IMR-90 (cell line): Measurements from ENCODE around the gene DPEP3. TPM values are rescaled to one million over a fixed set of nuclear protein-coding genes. Genes with fewer than 3 reads are reported as not detected.

Experiments
- ATAC-seq: fragments of 200-7000 bp; cut with Tn5 transposase; 2 replicates; pipeline ENCODE4 v1.9.1; 2020; ENCODE audit warnings: low read depth, mild to moderate bottlenecking, moderate library complexity
- BruUV-seq: library from RNA; stranded (reverse); fragments of 400-500 nt; replicated peaks from 2 replicates; lab custom pipeline; 2021; lab: Mats Ljungman, UMichigan
- CTCF ChIA-PET: fragments of 300-600 bp; formaldehyde crosslinking; extraction: SDS; loops from one replicate; lab custom pipeline; 2021; ENCODE audit warnings: antibody characterized with exemption; lab: Yijun Ruan, JAX
- POLR2A ChIA-PET: fragments of 300-600 bp; sonication (Branson Sonifier 250); formaldehyde crosslinking; loops from one replicate; lab custom pipeline; 2022; ENCODE audit warnings: antibody characterized with exemption; ENCODE audit not compliant: unreplicated experiment; lab: Charles Lee
- DNase-seq: peaks from one replicate; pipeline ENCODE4 v3.0.0; 2013
- H2AFZ ChIP-seq: replicated peaks from 2 replicates; pipeline ENCODE3; 2013; ENCODE audit warnings: low read length, mild to moderate bottlenecking; ENCODE audit not compliant: poor library complexity
- H2AK5ac ChIP-seq: 2 replicates; pipeline ENCODE4 v1.6.1; 2013; ENCODE audit warnings: low read depth, low read length, inconsistent platforms
- H2AK9ac ChIP-seq: replicated peaks from 2 replicates; pipeline ENCODE3; 2013; ENCODE audit warnings: mild to moderate bottlenecking, low read depth, low read length, moderate library complexity; ENCODE audit not compliant: poor library complexity
- H2BK120ac ChIP-seq: 2 replicates; pipeline ENCODE4 v1.6.1; 2013; ENCODE audit warnings: low read depth, low read length, inconsistent platforms
- H2BK15ac ChIP-seq: 3 replicates; pipeline ENCODE4 v1.6.1; 2013; ENCODE audit warnings: low read depth, low read length, inconsistent platforms
- H2BK20ac ChIP-seq: 2 replicates; pipeline ENCODE4 v1.6.1; 2013; ENCODE audit warnings: low read depth, mild to moderate bottlenecking, inconsistent platforms, low read length, moderate library complexity
- H2BK5ac ChIP-seq: 2 replicates; pipeline ENCODE4 v1.6.1; 2013; ENCODE audit warnings: mild to moderate bottlenecking, low read depth, low read length, inconsistent platforms; ENCODE audit not compliant: poor library complexity, severe bottlenecking
- H3K14ac ChIP-seq: replicated peaks from 2 replicates; pipeline ENCODE4 v1.6.1; 2013; ENCODE audit warnings: low read depth, low read length, inconsistent platforms
- H3K18ac ChIP-seq: 2 replicates; pipeline ENCODE4 v1.6.1; 2013; ENCODE audit warnings: low read depth, low read length, control low read depth
- H3K23ac ChIP-seq: 2 replicates; pipeline ENCODE4 v1.6.1; 2013; ENCODE audit warnings: low read depth, low read length, inconsistent platforms
- H3K27ac ChIP-seq: 2 replicates; pipeline ENCODE4 v1.5.1; 2013; ENCODE audit warnings: mild to moderate bottlenecking, control low read depth, low read length; ENCODE audit not compliant: insufficient read depth
- H3K27me3 ChIP-seq: 2 replicates; pipeline ENCODE4 v1.6.1; 2013; ENCODE audit warnings: low read length; ENCODE audit not compliant: control insufficient read depth, insufficient read depth
- H3K36me3 ChIP-seq: 2 replicates; pipeline ENCODE4 v1.6.1; 2013; ENCODE audit warnings: low read length, mixed read lengths; ENCODE audit not compliant: control insufficient read depth, insufficient read depth
- H3K4ac ChIP-seq: 2 replicates; pipeline ENCODE4 v1.6.1; 2013; ENCODE audit warnings: low read depth, low read length, inconsistent platforms
- H3K4me1 ChIP-seq: 2 replicates; pipeline ENCODE4 v1.6.1; 2013; ENCODE audit warnings: low read length, mixed read lengths; ENCODE audit not compliant: control insufficient read depth, insufficient read depth
- H3K4me2 ChIP-seq: 2 replicates; pipeline ENCODE4 v1.6.1; 2013; ENCODE audit warnings: low read depth, mild to moderate bottlenecking, control low read depth, low read length, moderate library complexity
- H3K4me3 ChIP-seq: 2 replicates; pipeline ENCODE4 v1.5.1; 2013; ENCODE audit warnings: low read depth, mild to moderate bottlenecking, control low read depth, low read length, moderate library complexity; ENCODE audit not compliant: insufficient read depth
- H3K56ac ChIP-seq: 2 replicates; pipeline ENCODE4 v1.6.1; 2013; ENCODE audit warnings: low read length, inconsistent platforms; ENCODE audit not compliant: insufficient read depth; ENCODE audit errors: extremely low read depth
- H3K79me1 ChIP-seq, 2 experiments: 2 replicates each; pipeline ENCODE4 v1.6.1; 2013; ENCODE audit warnings: low read length in 2 of 2, inconsistent platforms in 1 of 2, low read depth in 1 of 2
- H3K9ac ChIP-seq: 2 replicates; pipeline ENCODE4 v1.6.1; 2013; ENCODE audit warnings: low read depth, low read length, control low read depth
- H3K9me1 ChIP-seq: 2 replicates; pipeline ENCODE4 v1.6.1; 2013; ENCODE audit warnings: low read length, inconsistent platforms; ENCODE audit not compliant: insufficient read depth
- H3K9me3 ChIP-seq: 2 replicates; pipeline ENCODE4 v1.6.1; 2013; ENCODE audit warnings: low read length; ENCODE audit not compliant: control insufficient read depth, insufficient read depth
- H4K20me1 ChIP-seq: 2 replicates; pipeline ENCODE4 v1.6.1; 2013; ENCODE audit warnings: low read length, inconsistent platforms; ENCODE audit not compliant: insufficient read depth
- H4K5ac ChIP-seq: 2 replicates; pipeline ENCODE4 v1.6.1; 2013; ENCODE audit warnings: mild to moderate bottlenecking, low read depth, low read length, control low read depth
- H4K8ac ChIP-seq, 2 experiments: 2 replicates each; pipeline ENCODE4 v1.6.1; 2013; ENCODE audit warnings: low read depth in 2 of 2, low read length in 2 of 2, control low read depth in 1 of 2, inconsistent platforms in 1 of 2
- H4K91ac ChIP-seq: 2 replicates; pipeline ENCODE4 v1.6.1; 2013; ENCODE audit warnings: low read depth, low read length, inconsistent platforms; ENCODE audit not compliant: insufficient read depth
- BHLHE40 ChIP-seq: fragments of 150-350 bp; IDR thresholded peaks from 2 replicates; pipeline ENCODE4 v1.6.1; 2016; ENCODE audit warnings: mild to moderate bottlenecking, low read depth, low read length
- CEBPB ChIP-seq: IDR thresholded peaks from 2 replicates; pipeline ENCODE4 v1.6.1; 2012; ENCODE audit warnings: low read depth, low read length, improper control_type of control experiment
- CHD1 ChIP-seq: IDR thresholded peaks from 2 replicates; pipeline ENCODE4 v1.6.1; 2012; ENCODE audit warnings: low read depth, low read length, improper control_type of control experiment
- ELK1 ChIP-seq: fragments of 150-350 bp; IDR thresholded peaks from 2 replicates; pipeline ENCODE4 v1.6.1; 2016; ENCODE audit warnings: low read depth, mild to moderate bottlenecking, low read length, moderate library complexity, borderline replicate concordance
- FOS ChIP-seq: fragments of 150-350 bp; IDR thresholded peaks from 2 replicates; pipeline ENCODE4 v1.6.1; 2016; ENCODE audit warnings: low read depth, low read length
- MAZ ChIP-seq: IDR thresholded peaks from 2 replicates; pipeline ENCODE4 v1.6.1; 2012; ENCODE audit warnings: low read depth, mild to moderate bottlenecking, low read length, improper control_type of control experiment, moderate library complexity, borderline replicate concordance
- NFE2L2 ChIP-seq: fragments of 150-350 bp; IDR thresholded peaks from 2 replicates; pipeline ENCODE4 v1.6.1; 2016; ENCODE audit warnings: low read depth, mild to moderate bottlenecking, low read length
- POLR2A ChIP-seq: IDR thresholded peaks from 2 replicates; pipeline ENCODE4 v1.6.1; 2012; ENCODE audit warnings: mild to moderate bottlenecking, low read depth, low read length
- RAD21 ChIP-seq: IDR thresholded peaks from 2 replicates; pipeline ENCODE4 v1.6.1; 2012; ENCODE audit warnings: low read length, improper control_type of control experiment
- RCOR1 ChIP-seq: IDR thresholded peaks from 2 replicates; pipeline ENCODE4 v1.6.1; 2012; ENCODE audit warnings: mild to moderate bottlenecking, low read length, improper control_type of control experiment; ENCODE audit not compliant: insufficient replicate concordance
- USF2 ChIP-seq: fragments of 150-350 bp; IDR thresholded peaks from 2 replicates; pipeline ENCODE4 v1.6.1; 2017; ENCODE audit warnings: mild to moderate bottlenecking, antibody characterized with exemption, low read length, low read depth
- WGBS, 2 experiments: methylation state at CpG; one replicate each; pipeline versions ENCODE4 v1.1.5 to v1.1.7; 2013; ENCODE audit warnings: missing lambda C conversion rate in 2 of 2; ENCODE audit not compliant: insufficient read length in 1 of 2; ENCODE audit errors: extremely low coverage in 2 of 2; 5-methylcytosine and 5-hydroxymethylcytosine counted together
- dilution Hi-C: fragments of 300-500 bp; cut with HindIII; formaldehyde crosslinking; loops from one replicate; pipeline ENCODE4 v1.14.3; 2018; ENCODE audit warnings: low sequenced_read_pairs; ENCODE audit not compliant: unreplicated experiment
- in situ Hi-C: fragments of 300-500 bp; cut with MboI; formaldehyde crosslinking; loops from 3 replicates; pipeline ENCODE4 v1.14.3; 2019; ENCODE audit warnings: low sequenced_read_pairs, inconsistent platforms, mixed read lengths
- intact Hi-C: fragments of 100-400 bp; cut with micrococcal nuclease; formaldehyde crosslinking; loops from 2 replicates; pipeline ENCODE4 v1.10.0; 2022
- polyA plus RNA-seq, 3 experiments: library from polyadenylated mRNA; depleted of rRNA; stranded (reverse); fragments of >200 nt; gene quantifications; 2 replicates each; pipeline ENCODE4 v1.2.3, GENCODE V29; 2012; ENCODE audit warnings: low replicate concordance in 1 of 3
- total RNA-seq: library from RNA; depleted of rRNA; stranded (reverse); fragments of >200 nt; gene quantifications from 2 replicates; pipeline ENCODE4 v1.2.3, GENCODE V29; 2012
- TF ChIP-seq, protein P1 (sequence below): conservative IDR thresholded peaks from 2 replicates; pipeline ENCODE4 v1.5.1; 2012; ENCODE audit warnings: mild to moderate bottlenecking, low read depth, low read length, improper control_type of control experiment

The DPEP3 gene
- total and polyA plus RNA-seq, 2 of the 4 experiments (the other 2 are of a cell fraction), result not detected

DNA sequence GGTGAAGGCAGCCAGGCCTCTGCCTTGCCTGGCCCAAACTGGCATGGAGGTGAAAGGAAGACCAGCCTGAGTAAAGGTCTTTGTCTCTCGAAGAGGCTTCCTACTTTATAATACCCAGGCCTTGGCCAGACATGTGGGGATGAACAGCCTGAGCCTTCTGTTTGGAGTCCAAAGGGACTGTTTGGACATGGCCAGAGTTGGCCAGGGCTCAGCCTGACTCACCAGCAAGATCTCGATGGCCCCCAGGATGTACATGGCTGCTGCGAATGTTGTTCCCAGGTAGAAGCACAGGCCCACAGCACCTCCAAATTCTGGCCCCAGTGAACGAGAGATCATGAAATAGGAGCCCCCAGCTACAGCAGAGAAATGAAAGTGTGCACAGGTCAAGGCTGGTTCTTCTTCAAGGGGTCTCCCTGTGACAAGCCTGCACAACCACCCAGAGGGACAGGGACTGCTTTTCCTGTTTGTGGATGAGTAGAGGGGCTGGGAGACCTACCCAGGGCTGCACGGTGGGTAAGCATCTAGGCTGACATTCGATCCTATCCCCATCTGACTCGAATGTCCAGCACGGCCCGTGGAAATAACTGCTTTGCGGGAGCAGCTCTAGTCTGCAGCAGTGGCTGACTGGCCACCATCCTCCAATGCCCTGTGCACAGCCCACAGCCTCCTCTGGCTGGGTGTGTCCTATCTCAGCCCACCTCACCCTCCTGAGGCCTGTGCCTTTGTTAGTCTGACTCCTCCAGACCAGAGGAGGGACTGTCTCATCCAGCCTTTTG is 25.7 kb downstream of the DPEP3 start:
- intact Hi-C loops (no loop called here), dilution Hi-C loops (no loop called here), in situ Hi-C loops (no loop called here)
- no peak overlapping the region for H3K4ac ChIP-seq
- H3K9ac ChIP-seq, result no peak overlapping the region
- H2BK20ac ChIP-seq, result no peak overlapping the region
- no peak overlapping the region for H3K56ac ChIP-seq
- H3K9me1 ChIP-seq, result peaks cover 11% of the 10 kb centered on the region
- peak overlapping the region; percentile 79 for H2AK9ac ChIP-seq
- H2BK15ac ChIP-seq, result no peak overlapping the region
- no peak for DNase-seq
- H3K9me3 ChIP-seq, result no peaks in the 10 kb centered on the region
- peak; percentile 50 for ATAC-seq
- H3K18ac ChIP-seq, result no peak overlapping the region
- peaks cover 9% of the 10 kb centered on the region for H3K4me1 ChIP-seq
- H4K20me1 ChIP-seq, result peaks cover 56% of the 10 kb centered on the region
- no peak overlapping the region for H3K14ac ChIP-seq
- no peak overlapping the region for H4K8ac ChIP-seq
- H2BK5ac ChIP-seq, result no peak overlapping the region
- no TSS peak for BruUV-seq
- H3K79me1 ChIP-seq, result peaks cover 40 to 76% of the 10 kb centered on the region in 2 experiments
- H2AK5ac ChIP-seq, result no peak overlapping the region
- H3K4me3 ChIP-seq, result no peak overlapping the region
- POLR2A ChIA-PET, result interaction anchor here (0.6 kb wide), 1 partner anchor 62 kb away, joined by 3 read pairs; no protein-coding TSS in a partner anchor
- H3K4me2 ChIP-seq, result no peak overlapping the region
- H3K23ac ChIP-seq, result no peak overlapping the region
- H2AFZ ChIP-seq, result no peak overlapping the region
- no peak overlapping the region for H4K91ac ChIP-seq
- peaks cover 77% of the 10 kb centered on the region for H3K36me3 ChIP-seq
- H3K27ac ChIP-seq, result no peak overlapping the region
- no peaks in the 10 kb centered on the region for H3K27me3 ChIP-seq
- CTCF ChIA-PET, result interaction anchor here (1.0 kb wide), 1 partner anchor 138 kb away, joined by 6 read pairs; no protein-coding TSS in a partner anchor
- 88% methylated on average over 6 of the region's 10 CpGs; no CpG with 5 or more reads in 1 of the 2 experiments for WGBS, 2 experiments
- no peak overlapping the region for H4K5ac ChIP-seq
- TF ChIP-seq, protein P1, sequence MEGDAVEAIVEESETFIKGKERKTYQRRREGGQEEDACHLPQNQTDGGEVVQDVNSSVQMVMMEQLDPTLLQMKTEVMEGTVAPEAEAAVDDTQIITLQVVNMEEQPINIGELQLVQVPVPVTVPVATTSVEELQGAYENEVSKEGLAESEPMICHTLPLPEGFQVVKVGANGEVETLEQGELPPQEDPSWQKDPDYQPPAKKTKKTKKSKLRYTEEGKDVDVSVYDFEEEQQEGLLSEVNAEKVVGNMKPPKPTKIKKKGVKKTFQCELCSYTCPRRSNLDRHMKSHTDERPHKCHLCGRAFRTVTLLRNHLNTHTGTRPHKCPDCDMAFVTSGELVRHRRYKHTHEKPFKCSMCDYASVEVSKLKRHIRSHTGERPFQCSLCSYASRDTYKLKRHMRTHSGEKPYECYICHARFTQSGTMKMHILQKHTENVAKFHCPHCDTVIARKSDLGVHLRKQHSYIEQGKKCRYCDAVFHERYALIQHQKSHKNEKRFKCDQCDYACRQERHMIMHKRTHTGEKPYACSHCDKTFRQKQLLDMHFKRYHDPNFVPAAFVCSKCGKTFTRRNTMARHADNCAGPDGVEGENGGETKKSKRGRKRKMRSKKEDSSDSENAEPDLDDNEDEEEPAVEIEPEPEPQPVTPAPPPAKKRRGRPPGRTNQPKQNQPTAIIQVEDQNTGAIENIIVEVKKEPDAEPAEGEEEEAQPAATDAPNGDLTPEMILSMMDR, result no peak
- TF ChIP-seq MAZ, result no peak
- TF ChIP-seq RAD21, result no peak
- TF ChIP-seq CEBPB, result no peak
- no peak for TF ChIP-seq NFE2L2
- TF ChIP-seq RCOR1, result no peak
- TF ChIP-seq FOS, result no peak
- no peak for TF ChIP-seq CHD1
- TF ChIP-seq POLR2A, result no peak
- TF ChIP-seq BHLHE40, result no peak
- TF ChIP-seq ELK1, result no peak
- no peak for TF ChIP-seq USF2
- H2BK120ac ChIP-seq, result no peak overlapping the region
